Panc1 (cell line): ENCODE measurements around the gene NPTXR.

Experiments
- CTCF ChIP-seq: fragments of 450-650 bp; IDR thresholded peaks from 2 replicates; pipeline ENCODE4 v1.5.1; 2017; ENCODE audit warnings: mild to moderate bottlenecking
- POLR2AphosphoS5 ChIP-seq: IDR thresholded peaks from 2 replicates; pipeline ENCODE4 v1.6.1; 2012; ENCODE audit warnings: mild to moderate bottlenecking, low read depth, low read length, moderate library complexity
- REST ChIP-seq, 2 experiments: IDR thresholded peaks; 2 replicates each; pipeline ENCODE4 v1.6.1; 2011 to 2012; ENCODE audit warnings: low read depth in 2 of 2, control low read depth in 1 of 2, low read length in 1 of 2, mild to moderate bottlenecking in 1 of 2, moderate library complexity in 1 of 2; ENCODE audit not compliant: insufficient read depth in 1 of 2
- TCF7L2 ChIP-seq: IDR thresholded peaks from 2 replicates; pipeline ENCODE4 v1.6.1; 2011; ENCODE audit warnings: mild to moderate bottlenecking, low read depth, low read length, inconsistent platforms

DNA sequence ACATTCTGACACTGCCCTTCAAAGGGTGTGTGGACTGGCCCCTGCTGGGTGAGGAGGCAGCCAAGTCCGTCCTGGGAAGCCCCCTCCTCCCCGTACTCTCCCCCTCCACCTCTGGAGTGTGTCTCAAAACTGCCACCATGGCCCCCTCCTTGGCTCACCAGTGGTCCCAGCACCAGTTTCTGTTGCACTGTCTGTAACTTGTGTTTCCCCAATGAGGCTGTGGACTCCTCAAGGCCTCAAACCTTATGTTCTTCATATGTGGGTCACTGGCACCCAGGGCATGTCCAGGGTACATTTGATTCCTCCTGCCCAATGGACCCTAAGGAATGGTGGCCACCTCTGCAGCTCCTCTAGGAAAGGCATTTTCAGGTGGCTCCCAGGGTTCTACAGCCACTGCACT is 6.6 kb upstream of the NPTXR start:
- no peak for TF ChIP-seq CTCF
- no peak for TF ChIP-seq TCF7L2
- no peak for TF ChIP-seq REST (IDR thresholded peaks at IDR 0.05; ENCODE audit: insufficient read depth in 1 of 2, low read depth in 2 of 2, low read length in 1 of 2)
- no peak for TF ChIP-seq POLR2AphosphoS5
